GM21367 (cell line): ENCODE data around the gene CISTR.
A peak's percentile ranks its signal among the peaks of the same experiment; 100 is the strongest.

Source experiments
- ATAC-seq: cut with Tn5 transposase; IDR thresholded peaks from one replicate; pipeline ENCODE4 v1.9.1; 2021; ENCODE audit not compliant: unreplicated experiment

The CISTR gene

DNA sequence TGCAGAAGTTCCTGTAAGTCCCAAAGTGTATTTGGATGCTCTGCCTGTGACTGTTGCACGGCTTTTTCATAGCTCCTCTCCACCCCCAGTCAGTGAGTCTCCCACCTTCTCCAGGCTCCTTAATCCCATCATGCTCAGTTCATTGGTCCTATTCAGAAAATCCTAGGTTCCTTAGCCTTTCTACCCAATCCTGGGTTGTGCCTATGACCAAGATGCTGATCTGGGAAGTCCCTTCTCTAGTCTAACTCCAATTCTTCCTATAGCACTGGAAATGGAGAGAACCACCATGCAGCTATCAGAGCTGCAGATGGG lies 7.7 kb downstream of the CISTR start:
- no peak for ATAC-seq

DNA sequence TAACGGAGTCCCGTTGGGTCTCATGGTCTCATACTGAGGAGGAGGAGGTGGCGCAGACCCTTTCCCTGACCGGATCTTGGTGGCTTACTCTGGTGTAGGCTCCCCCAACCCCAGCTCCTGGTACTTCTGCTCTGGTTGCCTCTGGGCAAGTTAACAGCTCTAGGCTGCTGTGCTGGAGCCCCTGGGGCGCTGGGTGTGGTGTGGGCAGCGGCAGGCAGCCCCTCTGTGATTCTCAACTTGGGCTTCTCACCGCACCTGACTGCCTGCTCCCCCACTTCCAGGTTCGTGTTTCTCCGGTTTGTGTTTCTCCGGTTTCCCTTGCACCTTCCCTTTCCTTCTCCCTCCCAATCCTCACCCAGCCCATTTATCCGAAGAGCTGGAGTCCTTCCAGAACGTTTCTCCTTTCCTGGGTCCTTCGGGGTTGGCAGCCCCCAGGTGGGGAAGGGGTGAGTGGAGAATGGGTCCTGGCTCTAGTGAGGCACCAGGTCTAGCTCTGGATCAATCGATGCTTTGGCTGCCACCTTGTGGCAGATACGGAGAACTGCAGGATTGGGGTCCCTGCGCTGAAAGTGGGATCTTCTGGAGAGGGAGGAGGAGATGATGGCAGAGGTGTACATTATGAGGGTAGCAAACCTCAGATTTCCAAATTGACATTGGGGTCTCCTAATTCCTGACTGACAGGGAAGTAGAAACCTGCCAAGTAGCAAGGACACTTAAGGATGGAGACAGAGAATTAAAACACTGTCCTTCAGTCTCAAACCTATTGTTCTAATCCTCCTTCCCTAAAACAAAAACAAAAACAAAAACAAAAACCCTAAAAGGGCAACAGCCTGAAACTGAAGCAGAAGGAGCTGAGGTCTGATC lies 8.3 kb downstream of the CISTR start:
- ATAC-seq: no peak

DNA sequence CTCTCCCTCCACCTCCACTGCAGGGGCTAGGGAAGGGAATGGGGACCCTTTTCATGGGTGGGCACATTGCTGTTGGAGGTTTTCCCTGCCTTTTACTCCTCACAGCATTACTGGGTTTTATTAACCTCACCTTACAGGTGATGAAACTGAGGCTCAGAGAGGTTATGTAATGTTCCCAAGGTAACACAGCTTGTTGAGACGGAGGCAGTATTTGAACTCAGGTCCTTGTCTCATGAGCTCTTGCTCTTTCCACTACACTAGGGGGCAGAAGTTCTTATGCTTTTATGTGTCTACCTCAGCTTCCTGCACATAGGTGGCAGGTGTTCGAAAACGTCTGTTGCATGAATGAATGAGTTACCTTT lies 11.7 kb downstream of the CISTR start:
- no peak for ATAC-seq

DNA sequence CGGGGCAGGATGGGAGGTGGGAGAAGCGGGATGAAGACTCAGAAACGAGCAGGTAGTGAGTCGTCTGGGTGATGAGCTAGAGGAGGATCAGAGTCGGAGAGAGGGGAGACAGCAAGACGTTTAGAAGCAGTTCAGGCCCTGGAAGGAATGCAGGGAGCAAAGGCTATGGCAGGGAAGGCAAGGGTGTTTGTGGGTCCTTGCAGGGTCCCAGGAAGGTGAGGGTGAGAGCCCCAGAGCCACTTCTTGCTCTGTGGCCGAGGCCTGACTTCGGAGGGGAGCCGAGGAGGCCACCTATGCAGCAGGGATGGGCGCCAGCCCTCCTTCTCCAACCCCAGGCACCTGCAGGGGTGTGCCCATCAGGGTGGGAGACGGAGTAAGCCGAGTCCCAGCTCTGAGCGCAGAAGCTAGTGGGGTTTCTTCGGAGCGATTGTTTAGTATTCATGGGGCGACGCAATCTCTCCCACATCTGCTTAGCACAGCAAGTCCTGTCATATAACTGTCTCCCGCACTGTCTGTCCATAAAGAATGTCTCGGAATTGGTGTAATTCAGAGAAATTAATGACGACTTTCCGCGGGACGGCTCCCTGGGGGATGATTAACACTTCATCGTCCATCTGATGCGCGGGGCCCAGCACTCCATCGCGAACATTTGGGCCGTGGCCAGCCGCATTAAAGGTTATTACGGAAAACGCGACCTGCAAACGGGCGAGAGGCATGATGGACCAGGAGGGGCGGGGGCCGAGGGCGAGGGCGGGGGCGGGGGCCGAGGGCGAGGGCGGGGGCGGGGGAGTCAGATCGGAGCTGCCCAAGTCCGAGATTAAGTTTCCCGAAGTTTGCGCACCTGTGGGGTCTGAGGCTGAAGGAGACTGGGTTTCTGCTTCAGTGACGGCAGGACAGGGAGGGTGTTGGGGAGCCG lies 12.3 kb downstream of the CISTR start:
- no peak for ATAC-seq

DNA sequence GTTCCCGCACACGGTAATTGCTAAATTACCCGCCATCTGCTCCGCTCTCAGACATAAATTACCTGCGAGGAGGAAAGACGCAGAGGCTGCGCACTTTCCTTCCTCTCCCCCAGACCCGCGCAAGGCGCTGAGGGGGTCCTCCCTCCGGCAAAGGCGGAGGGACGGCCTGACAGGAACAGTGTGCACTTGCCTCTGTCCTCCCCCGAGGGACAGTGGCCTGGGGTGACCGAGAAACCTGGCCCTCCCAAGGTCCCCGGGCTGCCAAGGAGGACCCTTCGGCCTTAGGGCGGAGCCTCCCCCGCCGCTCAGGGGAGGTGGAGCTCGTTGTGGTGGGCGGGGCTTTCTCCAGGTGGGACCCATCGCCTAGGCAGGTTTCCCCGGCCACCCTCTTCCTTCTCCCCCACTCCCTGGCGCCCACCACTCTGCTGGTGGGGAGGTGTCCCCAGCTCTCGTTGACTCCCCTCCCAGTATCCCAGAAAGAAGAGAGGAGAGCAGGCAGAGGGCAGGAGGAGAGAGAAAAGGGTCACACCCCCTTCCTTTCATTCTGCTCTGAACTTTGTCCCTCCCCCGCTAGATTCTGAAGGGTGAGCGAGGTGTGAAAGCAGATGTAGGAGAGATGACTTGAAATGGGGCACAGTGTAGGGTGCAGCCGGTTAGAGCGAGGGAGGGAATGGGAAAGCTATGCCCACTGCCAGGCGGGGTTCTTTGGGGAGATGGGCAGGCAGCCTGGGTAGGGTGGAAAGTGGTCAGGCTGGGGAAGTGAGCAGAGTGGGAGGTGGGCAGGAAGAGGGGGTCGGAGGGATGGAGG lies 13.2 kb downstream of the CISTR start:
- no peak for ATAC-seq

DNA sequence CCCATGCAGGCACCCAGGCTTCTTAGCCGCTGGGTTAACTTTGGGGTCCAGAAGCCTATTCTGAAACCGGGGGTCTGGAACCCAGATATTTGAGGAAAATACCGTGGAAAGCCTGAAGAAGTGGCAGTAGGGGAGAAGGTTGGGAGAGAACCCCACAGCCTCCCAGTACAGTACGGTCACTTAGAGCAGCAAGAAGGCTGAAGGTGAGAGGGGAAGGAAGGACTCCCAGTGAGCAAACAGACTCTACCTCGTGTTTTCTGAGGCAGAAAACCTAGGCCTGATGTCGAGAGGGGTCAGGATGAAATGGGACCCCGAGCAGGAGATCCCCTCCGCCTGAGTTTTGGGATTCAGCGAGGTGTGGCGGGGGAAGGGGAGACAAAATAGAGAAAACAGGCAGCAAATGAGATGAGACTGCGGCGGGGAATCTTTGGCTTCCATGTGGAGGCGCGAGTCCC lies 13.8 kb downstream of the CISTR start:
- ATAC-seq: no peak

DNA sequence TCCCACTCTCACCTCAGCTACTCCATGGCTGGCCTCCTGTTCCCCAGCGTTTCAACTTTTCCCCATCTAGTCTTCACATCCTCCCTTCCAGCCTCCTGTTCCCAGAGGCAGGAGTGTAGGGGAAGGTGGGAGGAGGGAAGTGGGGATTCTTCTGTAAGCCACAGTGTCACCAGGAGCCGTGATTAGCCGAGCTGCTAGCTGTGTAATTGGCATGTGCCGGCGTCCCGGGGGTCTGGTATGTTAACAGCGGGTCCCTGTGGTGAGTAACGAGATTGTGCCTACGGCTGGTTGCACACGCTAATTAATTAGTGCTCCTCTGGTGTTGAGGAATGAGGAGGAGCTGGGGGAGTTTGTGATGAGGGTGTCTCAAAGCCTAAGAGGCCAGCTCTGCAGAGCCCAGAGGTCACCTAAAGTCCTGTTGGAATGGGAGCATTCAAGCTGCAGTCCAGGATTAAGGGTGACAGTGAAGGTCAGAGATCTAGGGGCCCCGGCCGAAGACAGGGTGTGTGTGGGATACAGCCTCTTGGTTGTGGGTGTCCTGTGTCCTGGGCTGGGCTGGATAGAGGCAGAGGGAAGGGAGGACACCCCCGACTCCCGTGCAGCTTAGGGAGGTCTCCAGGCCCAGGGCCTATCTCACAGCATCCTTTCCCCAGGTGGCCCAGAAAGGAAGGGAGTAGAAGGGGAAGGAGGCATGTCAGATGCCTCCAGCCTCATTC lies 14.5 kb downstream of the CISTR start:
- ATAC-seq: no peak

DNA sequence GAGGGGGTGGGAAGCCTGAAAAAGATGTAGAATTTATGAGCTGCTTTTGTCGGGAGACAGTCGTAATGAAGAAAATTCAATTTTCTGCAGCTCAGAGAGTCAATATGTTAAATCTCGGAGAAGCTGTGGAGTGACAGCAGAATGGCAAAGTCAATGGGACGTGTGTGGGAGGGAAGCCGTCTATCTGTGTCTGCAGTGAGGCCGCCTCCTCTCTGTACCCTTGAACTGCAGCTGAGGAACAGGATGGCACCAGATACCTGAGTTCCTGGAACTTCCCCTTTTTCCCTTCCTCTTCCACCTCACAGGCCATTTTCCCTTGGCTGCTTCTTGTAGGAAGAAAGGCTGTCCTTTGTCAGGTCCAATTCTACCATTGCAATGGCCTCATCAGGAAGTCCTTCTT lies 15.2 kb downstream of the CISTR start:
- no peak for ATAC-seq

DNA sequence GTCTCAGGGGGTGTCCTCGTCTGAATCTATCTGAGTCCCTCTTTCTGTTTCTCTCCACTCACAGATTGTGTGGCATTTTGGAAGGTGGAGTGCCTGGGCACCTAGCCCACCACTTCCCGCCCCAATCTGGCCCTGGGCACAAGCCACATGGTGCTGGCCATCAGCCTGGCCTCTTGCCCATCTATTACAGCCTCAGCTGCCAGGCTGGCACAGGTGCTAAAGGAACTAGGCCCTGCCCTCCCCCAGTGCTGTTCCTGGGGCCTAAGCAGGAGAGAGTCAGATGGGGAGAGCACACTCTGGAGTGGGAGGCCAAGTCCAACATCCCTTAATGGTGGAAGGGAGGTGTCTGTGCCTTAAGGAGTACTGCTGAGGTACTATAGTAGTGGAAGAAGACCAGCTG lies 16.2 kb downstream of the CISTR start:
- ATAC-seq: no peak

DNA sequence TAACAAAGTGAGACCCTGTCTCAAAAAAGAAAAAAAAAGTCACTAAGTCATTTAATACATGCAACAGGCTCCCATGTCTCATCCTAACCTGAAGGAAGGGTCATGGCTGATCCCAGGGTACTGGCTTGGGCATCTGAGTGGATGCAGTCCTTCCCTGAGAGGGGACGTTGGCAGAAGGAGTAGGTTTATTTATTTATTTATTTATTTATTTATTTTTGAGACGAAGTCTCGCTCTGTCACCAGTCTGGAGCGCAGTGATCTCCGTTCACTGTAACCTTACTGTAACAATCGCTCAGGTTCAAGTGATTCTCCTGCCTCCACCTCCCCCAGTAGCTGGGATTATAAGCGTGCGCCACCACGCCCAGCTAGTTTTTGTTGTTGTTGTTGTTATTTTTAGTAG lies 17.4 kb downstream of the CISTR start:
- no peak for ATAC-seq

DNA sequence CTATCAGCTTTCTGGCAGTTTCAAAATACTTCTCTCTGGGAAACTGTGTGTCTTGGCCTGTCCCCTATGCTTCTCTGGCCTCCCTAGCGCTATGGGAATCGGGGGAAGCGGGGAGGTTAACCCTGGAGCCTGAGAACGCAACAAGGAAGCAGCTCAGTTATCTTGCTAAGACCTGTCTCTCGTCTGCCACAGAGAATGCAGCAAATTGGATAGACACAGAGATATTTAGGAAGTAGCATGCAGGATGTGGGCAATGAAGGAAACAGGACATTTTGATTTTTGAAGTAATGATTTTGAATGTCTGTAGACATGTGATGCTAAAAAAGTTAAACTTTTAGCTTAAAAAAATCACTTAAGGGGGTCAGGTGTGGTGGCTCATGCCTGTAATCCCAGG lies 18.0 kb downstream of the CISTR start:
- ATAC-seq: no peak

DNA sequence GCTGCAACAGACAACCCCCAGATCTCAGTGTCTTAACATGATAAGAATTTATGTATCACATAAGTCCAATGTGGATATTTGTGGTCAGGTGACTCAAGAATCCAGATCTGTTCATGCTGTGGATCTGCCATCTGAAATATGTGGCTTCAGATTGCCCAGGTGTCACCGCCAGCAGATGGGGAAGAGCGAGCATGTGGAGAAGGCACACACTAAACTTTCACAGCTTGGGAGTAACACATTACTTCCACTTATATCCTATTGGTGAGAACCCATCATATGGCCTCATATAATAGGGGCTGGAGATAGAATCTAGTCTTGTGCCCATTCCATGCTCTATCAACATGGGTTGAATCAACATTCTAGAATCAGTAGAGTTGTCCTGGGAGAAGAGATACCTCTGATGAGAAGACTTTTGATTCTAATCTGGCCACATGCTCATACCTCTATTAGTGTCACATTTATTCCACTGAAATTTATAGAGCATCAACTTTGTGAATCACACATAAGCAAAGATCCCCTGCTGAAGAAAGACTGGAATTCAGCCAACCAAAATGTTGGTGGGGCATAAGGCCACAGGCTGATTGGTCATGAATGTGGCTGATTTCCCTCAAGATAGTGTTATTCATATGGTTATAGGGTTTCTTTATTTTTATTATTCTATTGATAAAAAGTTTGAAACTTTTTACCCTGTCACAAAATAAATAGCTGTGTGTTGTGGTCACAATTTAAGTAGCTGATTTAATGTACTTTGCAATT lies 18.6 kb downstream of the CISTR start:
- no peak for ATAC-seq

DNA sequence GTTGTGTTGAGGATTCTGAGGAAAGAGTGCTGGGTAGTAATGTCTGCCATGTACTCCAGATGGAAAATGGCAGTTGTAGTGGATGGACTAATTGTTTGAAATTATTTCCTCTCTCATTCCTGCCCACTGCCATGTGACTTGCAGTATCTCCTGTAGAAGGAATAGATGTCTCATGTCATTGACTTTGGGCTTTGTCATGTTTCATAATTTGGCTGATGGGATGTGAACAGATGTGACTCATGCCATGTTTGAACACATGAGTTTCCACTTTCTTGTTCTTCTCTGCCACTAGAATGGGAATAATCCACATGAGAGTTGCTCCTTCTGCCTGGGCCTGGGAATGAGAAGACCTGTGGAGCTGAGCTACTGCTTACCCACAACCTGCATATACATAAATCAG lies 22.1 kb downstream of the CISTR start:
- ATAC-seq: no peak

DNA sequence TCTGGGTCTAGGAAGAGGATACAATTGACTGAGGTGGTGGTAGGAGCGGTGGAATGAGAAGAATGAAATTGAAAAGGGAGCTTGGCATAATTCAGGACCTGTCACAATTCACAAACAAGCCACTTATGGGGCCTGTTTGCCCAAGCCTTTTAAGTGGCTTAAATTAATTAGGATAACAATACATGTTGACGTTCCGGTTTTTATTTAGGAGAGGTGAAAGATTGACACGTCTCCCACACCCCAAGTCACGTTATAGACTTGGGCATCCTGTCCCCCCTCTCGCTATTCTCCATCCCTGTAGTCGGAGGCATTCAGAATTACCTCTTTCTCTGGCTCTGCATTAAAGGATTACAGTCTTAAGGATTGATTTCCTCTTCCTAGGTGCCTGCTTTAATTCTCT lies 23.6 kb downstream of the CISTR start:
- no peak for ATAC-seq

DNA sequence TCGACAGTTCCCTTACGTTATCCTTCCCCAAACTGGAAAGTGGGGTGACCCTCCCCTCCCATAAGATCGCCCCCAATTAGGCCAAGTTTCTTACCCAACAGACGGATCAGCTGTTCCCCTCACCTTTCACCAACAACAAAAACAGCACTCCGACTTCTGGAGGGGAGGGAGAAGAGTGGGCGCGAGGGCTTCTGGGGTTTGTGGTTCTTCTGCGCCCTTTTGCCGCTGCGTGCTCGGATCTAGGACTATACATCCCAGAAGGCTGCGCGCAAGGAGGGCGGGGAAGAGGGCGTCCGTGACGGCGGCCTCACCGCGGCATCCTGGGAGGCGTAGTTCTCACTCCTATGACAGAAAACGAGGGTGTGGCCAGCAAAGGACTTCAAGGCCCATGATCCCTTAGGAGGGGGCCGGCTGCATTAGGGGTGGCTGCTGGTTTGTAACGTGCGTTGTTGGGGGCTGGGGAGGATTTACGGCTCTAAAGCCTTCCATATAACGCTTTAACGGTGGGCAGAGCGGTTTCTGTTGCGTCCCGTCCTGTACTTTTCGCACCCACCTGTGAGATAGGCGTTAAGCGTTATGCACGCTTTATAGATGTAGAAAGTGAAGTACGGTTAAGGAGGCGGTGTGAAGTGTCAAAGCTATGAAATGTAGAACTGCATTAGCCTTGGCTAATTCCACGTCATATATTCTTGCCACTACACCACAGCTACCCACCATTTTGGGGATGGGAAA lies 24.3 kb downstream of the CISTR start, which contains the start of gene CALCOCO1:
TSS of gene CALCOCO1 (minus strand) at position 143 of the 732 bp plus-strand sequence. CDS start 2,210 bp downstream, outside the sequence.
- ATAC-seq: peak; percentile 98

DNA sequence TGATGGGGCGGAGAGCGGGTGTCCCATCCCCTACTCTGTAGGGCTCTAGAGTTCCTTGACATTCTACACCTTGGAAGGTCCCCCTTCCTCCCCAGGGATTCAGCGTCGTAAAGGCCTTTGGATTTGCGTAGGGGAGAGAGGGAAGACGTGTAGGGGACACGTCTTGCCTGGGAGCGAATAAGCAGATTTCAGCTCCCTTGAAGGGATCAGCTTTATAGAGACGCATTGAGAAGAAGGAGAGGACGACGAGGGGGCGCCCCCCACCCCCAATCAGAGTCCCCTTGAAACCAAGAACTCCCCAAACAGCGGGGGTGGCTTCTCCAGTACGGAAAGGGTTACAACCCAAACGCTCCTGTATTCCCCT lies 24.9 kb downstream of the CISTR start:
- no peak for ATAC-seq

DNA sequence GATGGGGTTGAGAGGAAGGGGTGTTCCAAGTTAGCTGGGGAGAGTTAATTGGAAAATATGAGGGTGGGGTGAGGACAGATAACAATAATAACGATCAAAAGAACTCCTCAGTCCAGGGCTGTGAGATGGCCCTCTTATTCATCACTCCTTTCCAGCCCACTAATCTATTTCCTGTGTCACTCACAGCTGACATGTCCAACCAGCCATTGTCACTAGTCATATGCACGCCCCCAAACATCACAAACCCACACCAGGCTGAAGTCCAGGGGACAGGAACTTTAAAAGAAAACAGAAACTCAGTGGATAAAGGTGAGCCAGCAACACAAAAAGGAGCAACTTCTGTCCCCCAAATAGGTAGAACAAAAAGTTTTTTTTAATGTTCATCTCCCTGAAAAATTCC lies 25.4 kb downstream of the CISTR start:
- no peak for ATAC-seq

DNA sequence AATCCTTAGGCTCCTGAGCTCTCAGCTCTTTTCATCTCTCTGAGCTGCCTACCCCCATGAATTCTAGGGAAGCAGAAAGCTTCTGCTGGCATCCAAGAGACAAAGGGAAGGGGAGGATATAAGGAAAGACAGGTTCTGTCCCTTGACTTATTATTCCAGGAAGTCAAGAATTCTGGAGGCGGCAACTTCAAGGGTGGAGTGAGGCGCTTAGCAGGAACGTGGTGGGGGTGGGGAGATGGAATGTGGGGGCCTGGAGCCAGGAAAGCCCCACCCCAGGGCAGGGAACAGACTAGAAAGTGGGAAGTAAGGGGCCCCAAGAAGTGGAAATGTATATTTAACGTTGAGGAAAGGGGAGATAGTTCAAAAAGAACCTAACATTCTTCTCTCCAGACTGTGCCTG lies 26.0 kb downstream of the CISTR start:
- no peak for ATAC-seq

DNA sequence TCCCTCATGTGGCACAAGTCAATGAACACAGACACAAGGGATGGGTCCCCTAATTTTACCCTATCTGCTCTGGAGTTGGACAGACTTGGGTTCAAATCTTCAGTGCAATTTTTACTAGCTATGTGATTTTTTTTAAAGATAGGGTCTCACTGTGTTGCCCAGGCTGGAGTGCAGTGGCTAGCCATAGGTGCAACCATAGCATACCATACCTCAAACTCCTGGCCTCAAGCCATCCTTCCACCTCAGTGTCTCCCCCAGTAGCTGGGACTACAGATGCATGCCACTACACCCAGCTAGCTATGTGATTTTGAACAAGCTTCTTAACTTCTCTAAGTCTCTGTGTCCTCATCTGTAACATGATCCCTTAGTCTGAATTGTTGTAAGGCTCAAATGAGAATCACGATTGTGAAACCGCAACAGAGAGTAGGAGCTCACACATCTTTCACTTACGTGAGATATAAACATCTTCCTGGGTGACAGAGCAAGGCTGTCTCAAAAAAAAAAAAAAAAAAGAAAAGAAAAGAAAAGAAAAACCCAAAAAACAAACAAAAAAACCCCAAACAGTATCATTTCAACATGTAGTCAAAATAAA lies 29.2 kb downstream of the CISTR start:
- no peak for ATAC-seq
